Epithelial cell of esophagus (primary cell): ENCODE results near the gene TUBGCP5.
A peak's percentile ranks its signal among the peaks of the same experiment; 100 is the strongest.
"Not testable (repeated sequence)": the region's sequence is repeated elsewhere in the genome, so short reads cannot be mapped to it uniquely, and the experiment has no call there.

Experiments used
- DNase-seq: peaks from one replicate; pipeline ENCODE4 v3.0.0; 2010; ENCODE audit warnings: low read depth
- H3K4me3 ChIP-seq: 2 replicates; pipeline ENCODE4 v1.5.1; 2011; ENCODE audit warnings: mild to moderate bottlenecking, low read length, control low read depth
- TF ChIP-seq, protein P1 (sequence below): IDR thresholded peaks from 2 replicates; pipeline ENCODE4 v1.5.1; 2011; ENCODE audit warnings: low read depth, mild to moderate bottlenecking, low read length, control low read depth, inconsistent platforms; ENCODE audit not compliant: insufficient read depth; ENCODE audit errors: missing control alignments

The TUBGCP5 gene

DNA sequence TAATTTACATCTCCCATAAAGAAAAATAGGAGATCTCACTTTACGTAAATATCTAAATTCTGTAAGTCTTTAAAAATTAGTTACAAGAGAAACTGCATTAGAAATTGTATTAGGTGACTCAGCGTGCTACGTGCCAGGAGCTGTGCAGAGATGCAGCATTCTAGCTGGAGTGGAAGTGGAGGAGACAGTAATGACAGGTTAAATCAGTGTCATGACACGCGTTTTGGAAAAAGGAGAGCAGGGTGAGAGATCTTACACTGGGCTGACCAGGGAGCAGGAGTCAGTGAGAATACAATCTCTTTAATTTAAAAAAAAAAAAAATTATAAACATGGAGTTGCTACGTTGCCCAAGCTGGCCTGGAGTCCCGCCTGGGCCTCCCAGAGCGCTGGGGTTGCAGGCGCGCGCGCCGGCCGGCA, 635 bp downstream of the TUBGCP5 start:
- H3K4me3 ChIP-seq = peak overlapping the region; percentile 79
- TF ChIP-seq, protein P1, sequence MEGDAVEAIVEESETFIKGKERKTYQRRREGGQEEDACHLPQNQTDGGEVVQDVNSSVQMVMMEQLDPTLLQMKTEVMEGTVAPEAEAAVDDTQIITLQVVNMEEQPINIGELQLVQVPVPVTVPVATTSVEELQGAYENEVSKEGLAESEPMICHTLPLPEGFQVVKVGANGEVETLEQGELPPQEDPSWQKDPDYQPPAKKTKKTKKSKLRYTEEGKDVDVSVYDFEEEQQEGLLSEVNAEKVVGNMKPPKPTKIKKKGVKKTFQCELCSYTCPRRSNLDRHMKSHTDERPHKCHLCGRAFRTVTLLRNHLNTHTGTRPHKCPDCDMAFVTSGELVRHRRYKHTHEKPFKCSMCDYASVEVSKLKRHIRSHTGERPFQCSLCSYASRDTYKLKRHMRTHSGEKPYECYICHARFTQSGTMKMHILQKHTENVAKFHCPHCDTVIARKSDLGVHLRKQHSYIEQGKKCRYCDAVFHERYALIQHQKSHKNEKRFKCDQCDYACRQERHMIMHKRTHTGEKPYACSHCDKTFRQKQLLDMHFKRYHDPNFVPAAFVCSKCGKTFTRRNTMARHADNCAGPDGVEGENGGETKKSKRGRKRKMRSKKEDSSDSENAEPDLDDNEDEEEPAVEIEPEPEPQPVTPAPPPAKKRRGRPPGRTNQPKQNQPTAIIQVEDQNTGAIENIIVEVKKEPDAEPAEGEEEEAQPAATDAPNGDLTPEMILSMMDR = no peak
- DNase-seq = peak; percentile 63

DNA sequence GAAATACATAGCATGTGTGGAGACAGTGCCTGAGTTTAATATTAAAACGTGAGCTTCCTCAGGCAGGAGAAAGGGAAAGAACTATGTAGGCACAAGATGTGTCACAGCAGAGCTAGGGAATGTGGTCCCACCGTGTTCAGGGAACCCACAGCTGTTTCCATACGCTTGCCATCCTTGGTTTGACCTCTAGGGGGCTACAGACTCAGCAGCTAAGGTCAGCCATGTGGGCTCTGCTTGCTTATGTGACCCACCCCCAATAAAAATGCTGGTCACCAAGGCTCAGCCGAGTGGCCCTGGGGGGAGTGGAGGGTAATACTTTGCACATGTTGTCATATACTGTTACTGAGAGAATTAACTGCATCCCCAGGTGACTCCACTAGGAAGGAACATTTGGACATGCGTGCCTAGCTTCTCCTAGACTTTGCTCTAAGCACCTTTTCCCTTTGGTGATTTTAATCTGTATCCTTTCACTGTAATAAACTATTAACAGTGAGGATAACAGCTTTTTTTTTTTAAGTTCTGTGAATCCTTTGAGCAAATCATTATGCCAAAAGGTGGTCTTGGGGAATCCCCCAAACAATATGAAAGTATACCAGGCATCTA, 3.3 kb downstream of the TUBGCP5 start:
- TF ChIP-seq, protein P1 = peak; percentile 81
- H3K4me3 ChIP-seq = no peak overlapping the region
- DNase-seq = peak; percentile 53

DNA sequence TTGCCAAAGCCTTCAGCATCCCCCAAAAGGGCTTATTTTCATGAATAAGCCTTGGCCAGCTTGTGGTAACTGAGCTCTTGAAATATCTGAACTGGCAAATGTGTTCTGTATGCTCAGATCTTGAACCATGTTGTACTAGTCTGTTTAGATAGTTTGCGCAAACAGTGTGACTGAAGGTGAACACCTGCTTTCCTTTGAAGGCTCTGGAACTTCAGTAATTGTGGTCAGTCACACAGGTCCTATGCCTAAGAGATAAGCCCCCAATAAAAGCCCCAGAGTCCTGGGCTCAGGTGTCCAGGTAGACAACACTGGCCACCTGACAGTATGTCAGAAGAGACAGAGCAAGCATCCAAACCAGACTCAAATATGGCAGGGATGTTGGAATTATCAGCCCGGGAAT, 5.4 kb downstream of the TUBGCP5 start:
- DNase-seq = no peak
- H3K4me3 ChIP-seq = no peak overlapping the region
- TF ChIP-seq, protein P1 = no peak

DNA sequence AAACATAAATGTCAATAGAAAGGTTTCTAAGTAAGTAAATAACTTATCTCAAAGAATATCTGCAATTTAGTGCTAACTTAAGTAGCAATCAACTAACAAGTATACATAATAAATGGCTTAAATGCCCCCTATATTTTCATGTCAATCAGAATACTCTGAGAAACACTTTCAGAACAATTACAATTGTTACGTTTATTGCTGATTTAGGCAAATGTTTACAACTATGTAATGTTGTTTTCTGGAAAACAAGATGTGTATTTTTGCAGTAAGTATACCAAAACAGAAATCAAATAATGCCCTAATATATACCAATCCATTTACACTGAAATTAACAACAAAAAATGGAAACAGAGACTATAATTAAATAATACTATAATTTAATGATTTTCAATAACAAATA, 13.2 kb downstream of the TUBGCP5 start:
- TF ChIP-seq, protein P1 = no peak
- no peak overlapping the region for H3K4me3 ChIP-seq
- no peak for DNase-seq

DNA sequence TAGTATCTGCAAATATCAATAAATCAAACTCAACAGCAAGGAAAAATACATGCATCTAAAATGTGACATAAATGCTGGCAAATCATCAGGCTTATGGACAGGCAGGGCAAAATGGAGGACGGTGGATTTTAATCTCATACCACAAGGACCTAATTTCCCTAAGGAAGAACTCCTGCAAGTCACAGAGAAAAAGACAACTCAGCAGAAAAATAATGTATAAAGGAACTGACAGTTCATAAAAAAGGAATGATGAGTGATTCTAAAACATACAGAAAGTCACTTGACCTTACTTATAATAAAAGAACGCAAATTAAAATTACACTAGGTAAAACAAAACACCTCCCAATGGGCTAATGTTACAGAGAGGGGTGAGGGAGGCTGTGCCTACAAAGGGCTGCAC, 17.2 kb downstream of the TUBGCP5 start:
- no peak overlapping the region for H3K4me3 ChIP-seq
- DNase-seq = no peak
- TF ChIP-seq, protein P1 = no peak

DNA sequence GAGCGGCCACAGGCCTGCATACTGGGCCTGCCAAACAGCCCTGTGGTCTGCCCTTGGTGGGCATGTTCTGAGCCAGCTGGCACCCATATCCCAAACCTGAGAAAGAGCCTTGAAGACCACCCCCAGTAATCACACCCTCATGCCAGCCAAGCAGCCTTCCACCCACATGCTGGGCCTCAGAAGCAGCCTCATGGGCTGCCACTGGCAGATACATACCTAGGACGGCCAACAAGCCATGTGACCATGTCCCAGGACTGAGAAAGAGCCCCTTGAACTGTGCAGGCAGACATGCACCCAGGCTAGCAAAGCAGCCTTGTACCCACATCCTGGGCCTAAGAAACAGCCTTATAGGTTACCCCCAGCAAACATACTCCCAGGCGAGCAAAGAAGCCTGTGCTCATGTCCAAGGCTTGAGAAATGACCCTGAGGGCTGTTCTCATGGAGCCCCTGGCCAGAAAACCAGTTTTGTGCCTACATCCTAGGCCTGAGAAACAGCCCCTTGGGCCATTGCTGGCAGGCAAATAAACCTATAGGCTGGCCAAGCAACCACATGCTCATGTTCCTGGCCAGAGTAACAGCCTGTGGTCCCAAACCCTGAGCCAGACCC, 24.9 kb downstream of the TUBGCP5 start:
- DNase-seq = no peak
- no peak overlapping the region for H3K4me3 ChIP-seq
- TF ChIP-seq, protein P1 = no peak

DNA sequence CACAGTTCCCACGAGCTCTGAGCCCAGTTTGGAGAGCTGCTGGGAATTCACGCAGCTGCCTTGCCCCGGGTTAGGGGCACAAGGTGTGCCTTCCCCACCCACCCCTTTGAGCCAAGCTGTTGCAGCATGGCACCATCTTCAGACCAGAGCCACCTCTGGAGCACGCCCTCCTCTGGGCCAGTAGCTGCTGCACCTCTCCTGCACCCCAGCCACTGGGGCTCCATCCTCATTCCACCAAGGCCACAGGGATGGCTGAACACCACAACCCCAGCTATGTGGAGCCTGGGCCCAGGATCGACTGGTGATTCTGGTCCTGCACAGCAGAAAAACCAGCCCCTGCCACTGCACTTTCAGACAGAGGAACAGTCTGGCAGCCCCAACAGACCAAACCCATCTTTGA, 25.7 kb downstream of the TUBGCP5 start:
- TF ChIP-seq, protein P1 = no peak
- H3K4me3 ChIP-seq = no peak overlapping the region
- no peak for DNase-seq

DNA sequence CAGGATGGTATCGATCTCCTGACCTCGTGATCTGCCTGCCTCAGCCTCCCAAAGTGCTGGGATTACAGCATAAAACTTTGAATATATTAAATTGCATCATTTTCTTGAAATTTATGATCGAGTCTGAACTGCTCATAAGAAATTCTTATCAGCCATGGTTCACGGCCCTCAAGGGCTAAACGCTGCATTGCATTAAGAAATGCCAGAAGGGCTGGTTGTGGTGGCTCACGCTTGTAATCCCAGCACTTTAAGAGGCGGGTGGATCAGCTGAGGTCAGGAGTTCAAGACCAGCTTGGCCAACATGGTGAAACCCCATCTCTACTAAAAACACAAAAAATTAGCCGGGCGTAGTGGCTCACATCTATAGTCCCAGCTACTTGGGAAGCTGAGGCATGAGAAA, 26.8 kb downstream of the TUBGCP5 start:
- not testable (repeated sequence) for DNase-seq, H3K4me3 ChIP-seq
